ENCODE results near the gene OXCT1.
"Not testable (repeated sequence)": the region's sequence is repeated elsewhere in the genome, so short reads cannot be mapped to it uniquely, and the experiment has no call there.

GRCh38 chr5:41845751-41846150, 24.5 kb downstream of the OXCT1 start:
- not testable (repeated sequence) for TF ChIP-seq CTCF, POLR2A (IDR thresholded peaks at IDR 0.05)
